HG02970 (cell line): ENCODE results near the gene C11orf21.

ENCODE experiments used
- ATAC-seq: cut with Tn5 transposase; IDR thresholded peaks from one replicate; pipeline ENCODE4 v1.9.1; 2021; ENCODE audit warnings: mild to moderate bottlenecking, moderate library complexity, moderate number of reproducible peaks; ENCODE audit not compliant: unreplicated experiment, low FRiP score

Gene C11orf21

GRCh38 chr11:2321311-2321683, 19.6 kb upstream of the C11orf21 start:
- ATAC-seq = no peak

GRCh38 chr11:2320568-2321310, 19.0 kb upstream of the C11orf21 start:
- ATAC-seq = no peak

GRCh38 chr11:2319791-2320472, 18.2 kb upstream of the C11orf21 start:
- ATAC-seq = no peak

- ATAC-seq = no peak
Observed at GRCh38 chr11:2318707-2319106, 17.0 kb upstream of the C11orf21 start.

GRCh38 chr11:2318123-2318522, 16.4 kb upstream of the C11orf21 start:
- ATAC-seq = no peak

- ATAC-seq = no peak
Observed at GRCh38 chr11:2317354-2318050, 15.8 kb upstream of the C11orf21 start.

- ATAC-seq = no peak
Observed at GRCh38 chr11:2316963-2317244, 15.2 kb upstream of the C11orf21 start.

GRCh38 chr11:2316169-2316962, 14.6 kb upstream of the C11orf21 start:
- no peak for ATAC-seq

GRCh38 chr11:2315395-2316168, 13.9 kb upstream of the C11orf21 start:
- ATAC-seq = no peak

GRCh38 chr11:2314525-2315394, 13.0 kb upstream of the C11orf21 start:
- ATAC-seq = no peak

GRCh38 chr11:2314136-2314524, 12.4 kb upstream of the C11orf21 start:
- ATAC-seq = no peak

GRCh38 chr11:2313051-2313951, 11.6 kb upstream of the C11orf21 start:
- no peak for ATAC-seq

GRCh38 chr11:2312232-2313042, 10.7 kb upstream of the C11orf21 start:
- no peak for ATAC-seq

- ATAC-seq = no peak
Observed at GRCh38 chr11:2311353-2312133, 9.8 kb upstream of the C11orf21 start.

GRCh38 chr11:2310786-2311352, 9.2 kb upstream of the C11orf21 start:
- ATAC-seq = no peak

- no peak for ATAC-seq
Observed at GRCh38 chr11:2310073-2310785, 8.5 kb upstream of the C11orf21 start.
